Measurements from ENCODE around the gene SLC22A17.

Gene SLC22A17

GRCh38 chr14:23360496-23360895 is 7.8 kb upstream of the SLC22A17 start:
- no peak overlapping the region for H3K4me3 ChIP-seq (ENCODE audit: low read depth, low read length)
- H3K9me3 ChIP-seq (ENCODE audit: control insufficient read depth, insufficient read depth, low read depth, low read length) = no peaks in the 10 kb centered on the region
- peaks cover 14% of the 10 kb centered on the region for H3K4me1 ChIP-seq (ENCODE audit: control insufficient read depth, insufficient read depth, low read length)
- no peak overlapping the region for H3K9ac ChIP-seq (ENCODE audit: low read length)
- peaks cover 38% of the 10 kb centered on the region for H3K36me3 ChIP-seq (ENCODE audit: control insufficient read depth, insufficient read depth, low read length)
- H3K27ac ChIP-seq (ENCODE audit: low read depth, low read length) = no peak overlapping the region
- no peaks in the 10 kb centered on the region for H3K27me3 ChIP-seq (ENCODE audit: control insufficient read depth, insufficient read depth, low read length)

- Histone ChIP-seq H3K4me3 (ENCODE audit: low read depth, low read length) (no peak overlapping the region), H3K9ac (ENCODE audit: low read length) (no peak overlapping the region), H3K9me3 (ENCODE audit: control insufficient read depth, insufficient read depth, low read depth, low read length) (no peaks in the 10 kb centered on the region), H3K36me3 (ENCODE audit: control insufficient read depth, insufficient read depth, low read length) (peaks cover 38% of the 10 kb centered on the region), H3K4me1 (ENCODE audit: control insufficient read depth, insufficient read depth, low read length) (peaks cover 14% of the 10 kb centered on the region), H3K27me3 (ENCODE audit: control insufficient read depth, insufficient read depth, low read length) (peaks cover 1% of the 10 kb centered on the region; the same call in 1 of the 2 replicates), H3K27ac (ENCODE audit: low read depth, low read length) (no peak overlapping the region)
Measured at GRCh38 chr14:23359722-23360447, 7.2 kb upstream of the SLC22A17 start.

GRCh38 chr14:23359167-23359626 is 6.5 kb upstream of the SLC22A17 start:
- H3K4me1 ChIP-seq (ENCODE audit: control insufficient read depth, insufficient read depth, low read length) = peaks cover 10% of the 10 kb centered on the region
- no peak overlapping the region for H3K4me3 ChIP-seq (ENCODE audit: low read depth, low read length)
- no peak overlapping the region for H3K9ac ChIP-seq (ENCODE audit: low read length)
- H3K36me3 ChIP-seq (ENCODE audit: control insufficient read depth, insufficient read depth, low read length) = peaks cover 38% of the 10 kb centered on the region
- H3K9me3 ChIP-seq (ENCODE audit: control insufficient read depth, insufficient read depth, low read depth, low read length) = no peaks in the 10 kb centered on the region
- peaks cover 7% of the 10 kb centered on the region for H3K27me3 ChIP-seq (ENCODE audit: control insufficient read depth, insufficient read depth, low read length)
- H3K27ac ChIP-seq (ENCODE audit: low read depth, low read length) = no peak overlapping the region

GRCh38 chr14:23358553-23359166 is 6.0 kb upstream of the SLC22A17 start:
- no peak overlapping the region for H3K27ac ChIP-seq (ENCODE audit: low read depth, low read length)
- H3K4me3 ChIP-seq (ENCODE audit: low read depth, low read length) = no peak overlapping the region
- no peak overlapping the region for H3K9ac ChIP-seq (ENCODE audit: low read length)
- peaks cover 5% of the 10 kb centered on the region; the same call in 1 of the 2 replicates for H3K4me1 ChIP-seq (ENCODE audit: control insufficient read depth, insufficient read depth, low read length)
- no peaks in the 10 kb centered on the region for H3K9me3 ChIP-seq (ENCODE audit: control insufficient read depth, insufficient read depth, low read depth, low read length)
- peaks cover 38% of the 10 kb centered on the region for H3K36me3 ChIP-seq (ENCODE audit: control insufficient read depth, insufficient read depth, low read length)
- H3K27me3 ChIP-seq (ENCODE audit: control insufficient read depth, insufficient read depth, low read length) = peaks cover 12% of the 10 kb centered on the region

GRCh38 chr14:23358042-23358441 is 5.4 kb upstream of the SLC22A17 start:
- Histone ChIP-seq H3K9me3 (ENCODE audit: control insufficient read depth, insufficient read depth, low read depth, low read length) (no peaks in the 10 kb centered on the region), H3K27ac (ENCODE audit: low read depth, low read length) (no peak overlapping the region), H3K36me3 (ENCODE audit: control insufficient read depth, insufficient read depth, low read length) (peaks cover 38% of the 10 kb centered on the region), H3K9ac (ENCODE audit: low read length) (no peak overlapping the region), H3K4me3 (ENCODE audit: low read depth, low read length) (no peak overlapping the region), H3K4me1 (ENCODE audit: control insufficient read depth, insufficient read depth, low read length) (peaks cover 2% of the 10 kb centered on the region), H3K27me3 (ENCODE audit: control insufficient read depth, insufficient read depth, low read length) (peaks cover 18% of the 10 kb centered on the region)

GRCh38 chr14:23357261-23357660 is 4.6 kb upstream of the SLC22A17 start:
- peaks cover 21% of the 10 kb centered on the region for H3K27me3 ChIP-seq (ENCODE audit: control insufficient read depth, insufficient read depth, low read length)
- H3K27ac ChIP-seq (ENCODE audit: low read depth, low read length) = no peak overlapping the region
- H3K36me3 ChIP-seq (ENCODE audit: control insufficient read depth, insufficient read depth, low read length) = peaks cover 38% of the 10 kb centered on the region

GRCh38 chr14:23356662-23357061 is 4.0 kb upstream of the SLC22A17 start:
- H3K27ac ChIP-seq (ENCODE audit: low read depth, low read length) = no peak overlapping the region
- no peaks in the 10 kb centered on the region for H3K9me3 ChIP-seq (ENCODE audit: control insufficient read depth, insufficient read depth, low read depth, low read length)
- peaks cover 27% of the 10 kb centered on the region for H3K27me3 ChIP-seq (ENCODE audit: control insufficient read depth, insufficient read depth, low read length)
- H3K4me3 ChIP-seq (ENCODE audit: low read depth, low read length) = no peak overlapping the region
- H3K36me3 ChIP-seq (ENCODE audit: control insufficient read depth, insufficient read depth, low read length) = peaks cover 38% of the 10 kb centered on the region
- peaks cover 3% of the 10 kb centered on the region; the same call in 1 of the 2 replicates for H3K4me1 ChIP-seq (ENCODE audit: control insufficient read depth, insufficient read depth, low read length)
- H3K9ac ChIP-seq (ENCODE audit: low read length) = no peak overlapping the region

More at GRCh38 chr14:23357261-23357660, 4.6 kb upstream of the SLC22A17 start:
- peaks cover 3% of the 10 kb centered on the region for H3K4me1 ChIP-seq (ENCODE audit: control insufficient read depth, insufficient read depth, low read length)
- H3K9me3 ChIP-seq (ENCODE audit: control insufficient read depth, insufficient read depth, low read depth, low read length) = no peaks in the 10 kb centered on the region
- no peak overlapping the region for H3K4me3 ChIP-seq (ENCODE audit: low read depth, low read length)
- H3K9ac ChIP-seq (ENCODE audit: low read length) = no peak overlapping the region

- Histone ChIP-seq H3K4me1 (ENCODE audit: control insufficient read depth, insufficient read depth, low read length) (peaks cover 3% of the 10 kb centered on the region; the same call in 1 of the 2 replicates), H3K4me3 (ENCODE audit: low read depth, low read length) (no peak overlapping the region), H3K9ac (ENCODE audit: low read length) (no peak overlapping the region), H3K27me3 (ENCODE audit: control insufficient read depth, insufficient read depth, low read length) (peaks cover 34% of the 10 kb centered on the region), H3K9me3 (ENCODE audit: control insufficient read depth, insufficient read depth, low read depth, low read length) (no peaks in the 10 kb centered on the region), H3K27ac (ENCODE audit: low read depth, low read length) (no peak overlapping the region), H3K36me3 (ENCODE audit: control insufficient read depth, insufficient read depth, low read length) (peaks cover 38% of the 10 kb centered on the region)
Measured at GRCh38 chr14:23355871-23356435, 3.3 kb upstream of the SLC22A17 start.

GRCh38 chr14:23354990-23355389 is 2.3 kb upstream of the SLC22A17 start:
- Histone ChIP-seq H3K27me3 (ENCODE audit: control insufficient read depth, insufficient read depth, low read length) (peaks cover 40% of the 10 kb centered on the region), H3K9ac (ENCODE audit: low read length) (no peak overlapping the region), H3K4me1 (ENCODE audit: control insufficient read depth, insufficient read depth, low read length) (peaks cover 3% of the 10 kb centered on the region; the same call in 1 of the 2 replicates), H3K4me3 (ENCODE audit: low read depth, low read length) (no peak overlapping the region), H3K36me3 (ENCODE audit: control insufficient read depth, insufficient read depth, low read length) (peaks cover 33% of the 10 kb centered on the region), H3K9me3 (ENCODE audit: control insufficient read depth, insufficient read depth, low read depth, low read length) (no peaks in the 10 kb centered on the region), H3K27ac (ENCODE audit: low read depth, low read length) (no peak overlapping the region)

- Histone ChIP-seq H3K4me1 (ENCODE audit: control insufficient read depth, insufficient read depth, low read length) (peaks cover 3% of the 10 kb centered on the region; the same call in 1 of the 2 replicates), H3K27me3 (ENCODE audit: control insufficient read depth, insufficient read depth, low read length) (peaks cover 40% of the 10 kb centered on the region), H3K9ac (ENCODE audit: low read length) (no peak overlapping the region), H3K36me3 (ENCODE audit: control insufficient read depth, insufficient read depth, low read length) (peaks cover 22% of the 10 kb centered on the region), H3K9me3 (ENCODE audit: control insufficient read depth, insufficient read depth, low read depth, low read length) (no peaks in the 10 kb centered on the region), H3K27ac (ENCODE audit: low read depth, low read length) (no peak overlapping the region), H3K4me3 (ENCODE audit: low read depth, low read length) (no peak overlapping the region)
Measured at GRCh38 chr14:23353433-23353780, 720 bp upstream of the SLC22A17 start.
